ENCODE results near the gene DVL2. TPM values are rescaled to one million over a fixed set of nuclear protein-coding genes. Genes with fewer than 3 reads are reported as not detected.
A peak's percentile ranks its signal among the peaks of the same experiment; 100 is the strongest.

Gene DVL2
- total RNA-seq, 2 donors from 2014 or later: 32.4 to 42.4 TPM

DNA sequence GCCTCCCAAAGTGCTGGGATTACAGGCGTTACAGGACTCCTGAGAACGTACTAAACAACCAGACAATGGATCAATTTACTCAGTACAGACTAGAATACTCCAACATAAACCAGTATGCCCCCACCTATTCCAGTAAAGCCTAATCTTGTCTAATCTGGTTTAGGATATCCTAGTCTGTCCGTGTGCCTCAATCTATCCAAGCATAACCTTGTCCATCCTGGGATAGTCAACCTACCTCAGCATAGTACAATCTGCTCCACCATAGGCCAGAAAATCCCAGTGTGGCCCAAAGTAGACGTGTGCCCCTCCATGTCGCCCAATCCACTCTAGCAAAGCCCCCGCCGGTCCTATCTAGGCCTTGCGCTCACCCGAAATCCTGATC is 625 bp downstream of the DVL2 start:
- Histone ChIP-seq H3K27ac (peak overlapping the region; percentile 91), H3K36me3 (peaks cover 18% of the 10 kb centered on the region), H3K9me3 (no peaks in the 10 kb centered on the region), H3K4me1 (peaks cover 14% of the 10 kb centered on the region), H3K27me3 (no peaks in the 10 kb centered on the region), H3K9ac (ENCODE audit: low read depth in 2 of 2, low read length in 2 of 2) (peak overlapping the region; percentile 88 to 93), H3K4me3 (peak overlapping the region; percentile 90)
- no peak for DNase-seq
- intact Hi-C loops (cut with DNase I): no loop called here
- TF ChIP-seq, protein P1, sequence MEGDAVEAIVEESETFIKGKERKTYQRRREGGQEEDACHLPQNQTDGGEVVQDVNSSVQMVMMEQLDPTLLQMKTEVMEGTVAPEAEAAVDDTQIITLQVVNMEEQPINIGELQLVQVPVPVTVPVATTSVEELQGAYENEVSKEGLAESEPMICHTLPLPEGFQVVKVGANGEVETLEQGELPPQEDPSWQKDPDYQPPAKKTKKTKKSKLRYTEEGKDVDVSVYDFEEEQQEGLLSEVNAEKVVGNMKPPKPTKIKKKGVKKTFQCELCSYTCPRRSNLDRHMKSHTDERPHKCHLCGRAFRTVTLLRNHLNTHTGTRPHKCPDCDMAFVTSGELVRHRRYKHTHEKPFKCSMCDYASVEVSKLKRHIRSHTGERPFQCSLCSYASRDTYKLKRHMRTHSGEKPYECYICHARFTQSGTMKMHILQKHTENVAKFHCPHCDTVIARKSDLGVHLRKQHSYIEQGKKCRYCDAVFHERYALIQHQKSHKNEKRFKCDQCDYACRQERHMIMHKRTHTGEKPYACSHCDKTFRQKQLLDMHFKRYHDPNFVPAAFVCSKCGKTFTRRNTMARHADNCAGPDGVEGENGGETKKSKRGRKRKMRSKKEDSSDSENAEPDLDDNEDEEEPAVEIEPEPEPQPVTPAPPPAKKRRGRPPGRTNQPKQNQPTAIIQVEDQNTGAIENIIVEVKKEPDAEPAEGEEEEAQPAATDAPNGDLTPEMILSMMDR (IDR thresholded peaks at IDR 0.05): no peak

DNA sequence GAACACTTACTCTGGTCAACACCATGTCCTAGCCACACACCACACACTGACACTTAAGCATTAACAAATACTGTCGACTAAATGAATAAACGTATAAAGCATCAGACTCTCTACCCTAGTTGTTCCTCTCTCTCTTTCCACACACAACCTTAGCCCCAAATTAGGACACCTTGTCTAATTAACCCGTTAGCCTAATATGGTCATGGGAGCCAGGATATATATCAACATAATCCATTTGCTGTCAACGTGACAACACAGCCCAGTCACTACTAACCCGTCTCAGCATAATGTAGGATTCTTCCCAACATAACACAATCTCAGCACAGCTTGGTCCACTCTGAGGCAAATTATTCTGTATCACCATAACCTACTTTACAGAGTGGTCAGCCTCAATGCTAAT is 2.2 kb downstream of the DVL2 start:
- H3K27me3 ChIP-seq: no peaks in the 10 kb centered on the region
- no peaks in the 10 kb centered on the region for H3K9me3 ChIP-seq
- H3K4me3 ChIP-seq: no peak overlapping the region
- peaks cover 19% of the 10 kb centered on the region for H3K36me3 ChIP-seq
- H3K27ac ChIP-seq: no peak overlapping the region
- intact Hi-C loops (cut with DNase I): no loop called here
- TF ChIP-seq, protein P1 (IDR thresholded peaks at IDR 0.05): no peak
- H3K9ac ChIP-seq (ENCODE audit: low read depth in 2 of 2, low read length in 2 of 2): no peak overlapping the region
- peaks cover 14% of the 10 kb centered on the region for H3K4me1 ChIP-seq
- no peak for DNase-seq

DNA sequence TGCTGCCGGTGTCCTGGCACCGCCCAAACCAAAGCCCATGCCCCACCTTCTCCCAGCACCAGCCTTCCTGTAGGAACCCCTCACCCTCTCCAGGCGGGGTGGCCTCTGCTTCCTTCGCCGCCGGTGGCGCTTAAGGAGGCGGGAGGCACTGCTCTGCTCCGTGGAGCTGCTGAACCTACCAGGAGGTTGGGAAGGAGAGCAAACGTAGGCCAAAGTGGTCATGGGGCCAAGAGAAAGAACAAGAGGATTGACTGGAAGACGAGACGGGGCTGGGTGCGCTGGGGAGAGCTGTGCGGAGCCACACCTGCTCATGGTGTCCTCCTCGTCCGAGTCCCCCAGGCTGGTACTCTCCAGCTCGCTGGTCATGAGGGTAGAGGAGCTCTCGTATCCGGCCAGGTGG is 4.8 kb downstream of the DVL2 start:
- Histone ChIP-seq H3K36me3 (peaks cover 19% of the 10 kb centered on the region), H3K27ac (no peak overlapping the region), H3K9me3 (no peaks in the 10 kb centered on the region), H3K27me3 (no peaks in the 10 kb centered on the region), H3K4me1 (peaks cover under 1% of the 10 kb centered on the region), H3K4me3 (no peak overlapping the region), H3K9ac (ENCODE audit: low read depth in 2 of 2, low read length in 2 of 2) (no peak overlapping the region)
- intact Hi-C loops (cut with DNase I): no loop called here
- TF ChIP-seq, protein P1 (IDR thresholded peaks at IDR 0.05): no peak
- DNase-seq: no peak

DNA sequence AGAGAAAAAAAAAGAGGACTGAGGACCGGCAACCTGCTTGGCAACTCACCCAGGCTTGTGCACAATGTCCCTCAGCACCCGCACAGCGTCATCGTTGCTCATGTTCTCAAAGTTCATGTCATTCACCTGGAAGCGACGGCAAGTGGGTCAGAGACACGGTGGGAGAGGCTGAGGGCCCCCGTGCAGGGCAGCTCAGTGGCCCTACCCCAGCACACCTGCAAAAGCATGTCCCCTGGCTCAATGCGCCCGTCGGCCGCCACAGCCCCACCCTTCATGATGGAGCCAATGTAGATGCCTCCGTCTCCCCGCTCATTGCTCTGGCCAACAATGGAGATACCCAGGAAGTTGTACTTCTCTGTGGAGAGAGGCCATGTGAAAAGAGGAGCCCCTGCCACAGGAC is 5.4 kb downstream of the DVL2 start:
- H3K4me3 ChIP-seq: no peak overlapping the region
- peaks cover 19% of the 10 kb centered on the region for H3K36me3 ChIP-seq
- no peak for DNase-seq
- TF ChIP-seq, protein P1 (IDR thresholded peaks at IDR 0.05): no peak
- no peak overlapping the region for H3K27ac ChIP-seq
- intact Hi-C loops (cut with DNase I): no loop called here
- H3K4me1 ChIP-seq: no peaks in the 10 kb centered on the region
- H3K9me3 ChIP-seq: no peaks in the 10 kb centered on the region
- H3K9ac ChIP-seq (ENCODE audit: low read depth in 2 of 2, low read length in 2 of 2): no peak overlapping the region
- H3K27me3 ChIP-seq: no peaks in the 10 kb centered on the region

DNA sequence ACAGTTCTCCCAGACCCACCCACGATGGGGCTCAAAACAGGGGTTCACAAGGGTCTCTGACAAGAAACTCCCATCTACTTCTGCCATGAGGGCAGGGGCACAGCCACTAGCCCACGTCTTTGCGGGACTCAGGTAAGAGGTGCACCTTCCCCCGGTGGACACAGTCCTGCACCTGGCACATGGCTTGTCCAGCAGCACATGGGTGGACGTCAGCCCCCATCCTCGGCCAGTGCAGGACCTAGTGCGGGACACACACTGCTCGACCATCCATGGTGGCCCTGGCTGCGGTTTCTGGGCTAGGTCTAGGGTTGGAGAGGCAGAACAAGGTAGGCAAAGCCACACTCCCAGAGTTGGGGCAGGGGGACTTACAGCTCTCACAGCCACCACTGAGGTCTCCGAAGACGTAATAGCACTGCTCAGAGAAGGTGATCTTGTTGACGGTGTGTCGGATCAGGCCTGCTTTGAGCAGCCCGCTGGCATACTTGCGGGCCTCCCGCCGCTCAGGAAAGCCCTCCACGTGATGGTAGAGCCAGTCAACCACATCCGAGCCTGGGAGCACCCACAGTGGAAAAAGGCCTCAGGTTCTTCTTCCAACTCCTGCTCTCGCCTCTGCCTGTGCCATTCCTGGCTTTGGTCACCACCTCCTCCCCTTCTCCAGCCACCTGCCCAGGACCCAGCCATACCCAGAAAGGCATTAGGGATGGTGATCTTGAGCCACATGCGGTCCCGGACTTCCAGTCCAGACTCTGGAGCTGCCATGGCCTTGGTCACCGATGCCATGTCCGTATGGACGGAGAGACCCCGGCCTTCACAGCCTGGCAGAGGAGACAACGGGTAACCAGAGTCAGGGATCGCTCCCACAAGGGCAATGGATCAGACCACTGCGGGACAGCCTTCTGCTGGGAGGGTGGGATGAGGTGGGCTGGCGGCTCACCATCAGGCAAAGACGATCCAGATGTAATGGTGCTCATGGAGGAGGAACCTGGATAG is 7.3 kb downstream of the DVL2 start:
- Histone ChIP-seq H3K9me3 (no peaks in the 10 kb centered on the region), H3K9ac (ENCODE audit: low read depth in 2 of 2, low read length in 2 of 2) (no peak overlapping the region), H3K4me3 (no peak overlapping the region), H3K27ac (no peak overlapping the region), H3K4me1 (no peaks in the 10 kb centered on the region), H3K27me3 (no peaks in the 10 kb centered on the region), H3K36me3 (peaks cover 30% of the 10 kb centered on the region)
- intact Hi-C loops (cut with DNase I): no loop called here
- no peak for DNase-seq
- TF ChIP-seq, protein P1 (IDR thresholded peaks at IDR 0.05): no peak

Measured in colonic mucosa (tissue), 4 donors.